Activated CD8-positive, alpha-beta memory T cell treated with anti-CD3 and anti-CD28 coated beads for 36 hours (primary cell): ENCODE data around the gene UMAD1. TPM values are rescaled to one million over a fixed set of nuclear protein-coding genes. Genes with fewer than 3 reads are reported as not detected.

Source experiments
- CTCF ChIA-PET: fragments of 350-600 bp; sonication (Branson Sonifier 250); formaldehyde crosslinking; loops from one replicate; lab custom pipeline; 2021; ENCODE audit warnings: antibody characterized with exemption; lab: Charles Lee
- POLR2A ChIA-PET: fragments of 350-600 bp; sonication (Branson Sonifier 250); formaldehyde crosslinking; loops from one replicate; lab custom pipeline; 2021; ENCODE audit warnings: antibody characterized with exemption; lab: Charles Lee
- total RNA-seq, 2 experiments: library from RNA; stranded (reverse); gene quantifications; one replicate each; pipeline ENCODE4 v1.2.3, GENCODE V29; 2021

UMAD1 gene
- total RNA-seq, 2 experiments from 2014 or later = 12.8 to 14.2 TPM

GRCh38 chr7:7889791-7890568 is 249.4 kb downstream of the UMAD1 start:
- ChIA-PET CTCF (no interaction called here), POLR2A (no interaction called here)

GRCh38 chr7:7895004-7895650 is 254.6 kb downstream of the UMAD1 start:
- POLR2A ChIA-PET = no interaction called here
- CTCF ChIA-PET = no interaction called here

GRCh38 chr7:7895754-7896153 is 255.2 kb downstream of the UMAD1 start:
- ChIA-PET POLR2A (no interaction called here), CTCF (no interaction called here)

- ChIA-PET CTCF (interaction anchor here (0.6 kb wide), 1 partner anchor 1547 kb away, joined by 4 read pairs; no protein-coding TSS in a partner anchor), POLR2A (no interaction called here)
These were observed 257.0 kb downstream of the UMAD1 start for GRCh38 chr7:7897509-7897908.

- ChIA-PET CTCF (interaction anchor here (0.6 kb wide), 1 partner anchor 1548 kb away, joined by 4 read pairs; no protein-coding TSS in a partner anchor), POLR2A (no interaction called here)
These were observed 257.5 kb downstream of the UMAD1 start for GRCh38 chr7:7897949-7898515.

- POLR2A ChIA-PET = no interaction called here
- CTCF ChIA-PET = no interaction called here
These were observed 262.3 kb downstream of the UMAD1 start for GRCh38 chr7:7902845-7903244.

- ChIA-PET POLR2A (interaction anchor here (0.9 kb wide), 1 partner anchor 19 kb away, joined by 3 read pairs; no protein-coding TSS in a partner anchor), CTCF (no interaction called here)
These were observed 266.8 kb downstream of the UMAD1 start for GRCh38 chr7:7907306-7907705.

GRCh38 chr7:7908622-7909145 is 268.1 kb downstream of the UMAD1 start:
- POLR2A ChIA-PET = no interaction called here
- CTCF ChIA-PET = no interaction called here

- ChIA-PET POLR2A (no interaction called here), CTCF (no interaction called here)
These were observed 268.8 kb downstream of the UMAD1 start for GRCh38 chr7:7909376-7909775.

- ChIA-PET CTCF (no interaction called here), POLR2A (no interaction called here)
These were observed 271.0 kb downstream of the UMAD1 start for GRCh38 chr7:7911369-7912123.

GRCh38 chr7:7912937-7913336 is 272.4 kb downstream of the UMAD1 start:
- CTCF ChIA-PET = no interaction called here
- POLR2A ChIA-PET = no interaction called here

- ChIA-PET CTCF (interaction anchor here (0.8 kb wide), 1 partner anchor 13 kb away, joined by 3 read pairs; no protein-coding TSS in a partner anchor), POLR2A (no interaction called here)
These were observed 273.0 kb downstream of the UMAD1 start for GRCh38 chr7:7913504-7913903.

GRCh38 chr7:7914547-7914946 is 274.0 kb downstream of the UMAD1 start:
- POLR2A ChIA-PET = no interaction called here

GRCh38 chr7:7916064-7916463 is 275.5 kb downstream of the UMAD1 start:
- CTCF ChIA-PET = no interaction called here
- POLR2A ChIA-PET = no interaction called here

More at GRCh38 chr7:7914547-7914946, 274.0 kb downstream of the UMAD1 start:
- CTCF ChIA-PET = no interaction called here

GRCh38 chr7:7917593-7917992 is 277.0 kb downstream of the UMAD1 start:
- CTCF ChIA-PET = interaction anchor here (0.7 to 1.7 kb wide), 3 partner anchors 13 to 336 kb away, joined by 3 to 5 read pairs (median 3); no protein-coding TSS in a partner anchor
- POLR2A ChIA-PET = no interaction called here

GRCh38 chr7:7918736-7919448 is 278.3 kb downstream of the UMAD1 start:
- CTCF ChIA-PET = interaction anchor here (0.9 to 1.7 kb wide), 2 partner anchors 12 to 334 kb away, joined by 3 to 5 read pairs; no protein-coding TSS in a partner anchor
- POLR2A ChIA-PET = no interaction called here

- CTCF ChIA-PET = no interaction called here
- POLR2A ChIA-PET = no interaction called here
These were observed 278.9 kb downstream of the UMAD1 start for GRCh38 chr7:7919449-7919945.

GRCh38 chr7:7920056-7920455 is 279.5 kb downstream of the UMAD1 start:
- POLR2A ChIA-PET = no interaction called here
- CTCF ChIA-PET = no interaction called here
